RWPE2 (cell line): ENCODE data around the gene SLC15A1.

Experiments
- ATAC-seq: fragments of 200-7000 bp; cut with Tn5 transposase; 3 replicates; pipeline ENCODE4 v1.9.1; 2021; ENCODE audit warnings: low read depth
- DNase-seq: peaks from one replicate; pipeline ENCODE4 v3.0.0-alpha.2; 2020; ENCODE audit warnings: low spot score
- H3K27ac ChIP-seq: fragments of 450-650 bp; 2 replicates; pipeline ENCODE4 v1.5.1; 2017; ENCODE audit warnings: mild to moderate bottlenecking; ENCODE audit not compliant: poor library complexity, severe bottlenecking
- H3K27me3 ChIP-seq: fragments of 250-450 bp; sonication (Bioruptor Pico); 2 replicates; pipeline ENCODE4 v1.5.1; 2021; ENCODE audit warnings: mild to moderate bottlenecking, moderate library complexity; ENCODE audit not compliant: insufficient read depth, poor library complexity, severe bottlenecking
- H3K36me3 ChIP-seq: fragments of 250-450 bp; sonication (Bioruptor Pico); 2 replicates; pipeline ENCODE4 v1.5.1; 2020; ENCODE audit warnings: low read depth, mild to moderate bottlenecking, moderate library complexity
- H3K4me1 ChIP-seq: fragments of 250-450 bp; sonication (Bioruptor Pico); 2 replicates; pipeline ENCODE4 v1.5.1; 2021; ENCODE audit warnings: mild to moderate bottlenecking, moderate library complexity; ENCODE audit not compliant: insufficient read depth, poor library complexity, severe bottlenecking
- H3K4me3 ChIP-seq: fragments of 250-450 bp; sonication (Bioruptor Pico); 2 replicates; pipeline ENCODE4 v1.5.1; 2021; ENCODE audit warnings: mild to moderate bottlenecking, moderate library complexity; ENCODE audit not compliant: severe bottlenecking
- H3K9me3 ChIP-seq: fragments of 250-450 bp; sonication (Bioruptor Pico); 2 replicates; pipeline ENCODE4 v1.5.1; 2021; ENCODE audit warnings: mild to moderate bottlenecking, moderate library complexity; ENCODE audit not compliant: severe bottlenecking
- TF ChIP-seq, protein P1 (sequence below): fragments of 450-650 bp; IDR thresholded peaks from one replicate; pipeline ENCODE4 v1.5.1; 2017; ENCODE audit warnings: mild to moderate bottlenecking, moderate library complexity; ENCODE audit not compliant: poor library complexity, severe bottlenecking

SLC15A1 gene

DNA sequence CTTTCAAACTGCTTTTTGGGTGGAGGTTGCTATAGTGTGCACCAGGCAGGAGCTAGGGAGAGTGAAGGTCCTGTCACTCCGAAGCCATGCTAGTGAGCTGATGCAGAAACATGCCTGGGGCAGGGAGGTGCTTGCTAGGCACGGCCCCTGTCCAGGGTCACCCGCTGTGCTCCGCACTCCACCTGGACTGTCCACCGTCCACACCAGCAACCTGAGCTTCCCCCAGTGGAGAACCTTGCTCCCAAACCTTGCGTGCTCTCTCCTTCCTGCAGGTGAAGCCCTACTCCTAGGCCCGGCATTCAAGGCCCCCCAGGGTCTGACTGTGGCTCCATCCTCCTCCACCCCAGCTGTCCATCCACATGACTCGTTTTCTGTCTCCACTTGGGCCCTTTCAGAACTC, 12.3 kb downstream of the SLC15A1 start:
- Histone ChIP-seq H3K36me3 (no peaks in the 10 kb centered on the region), H3K9me3 (no peaks in the 10 kb centered on the region), H3K27me3 (no peaks in the 10 kb centered on the region), H3K4me1 (no peaks in the 10 kb centered on the region), H3K4me3 (no peak overlapping the region), H3K27ac (no peak overlapping the region)
- TF ChIP-seq, protein P1, sequence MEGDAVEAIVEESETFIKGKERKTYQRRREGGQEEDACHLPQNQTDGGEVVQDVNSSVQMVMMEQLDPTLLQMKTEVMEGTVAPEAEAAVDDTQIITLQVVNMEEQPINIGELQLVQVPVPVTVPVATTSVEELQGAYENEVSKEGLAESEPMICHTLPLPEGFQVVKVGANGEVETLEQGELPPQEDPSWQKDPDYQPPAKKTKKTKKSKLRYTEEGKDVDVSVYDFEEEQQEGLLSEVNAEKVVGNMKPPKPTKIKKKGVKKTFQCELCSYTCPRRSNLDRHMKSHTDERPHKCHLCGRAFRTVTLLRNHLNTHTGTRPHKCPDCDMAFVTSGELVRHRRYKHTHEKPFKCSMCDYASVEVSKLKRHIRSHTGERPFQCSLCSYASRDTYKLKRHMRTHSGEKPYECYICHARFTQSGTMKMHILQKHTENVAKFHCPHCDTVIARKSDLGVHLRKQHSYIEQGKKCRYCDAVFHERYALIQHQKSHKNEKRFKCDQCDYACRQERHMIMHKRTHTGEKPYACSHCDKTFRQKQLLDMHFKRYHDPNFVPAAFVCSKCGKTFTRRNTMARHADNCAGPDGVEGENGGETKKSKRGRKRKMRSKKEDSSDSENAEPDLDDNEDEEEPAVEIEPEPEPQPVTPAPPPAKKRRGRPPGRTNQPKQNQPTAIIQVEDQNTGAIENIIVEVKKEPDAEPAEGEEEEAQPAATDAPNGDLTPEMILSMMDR = no peak
- DNase-seq (no peak), ATAC-seq (no peak)

DNA sequence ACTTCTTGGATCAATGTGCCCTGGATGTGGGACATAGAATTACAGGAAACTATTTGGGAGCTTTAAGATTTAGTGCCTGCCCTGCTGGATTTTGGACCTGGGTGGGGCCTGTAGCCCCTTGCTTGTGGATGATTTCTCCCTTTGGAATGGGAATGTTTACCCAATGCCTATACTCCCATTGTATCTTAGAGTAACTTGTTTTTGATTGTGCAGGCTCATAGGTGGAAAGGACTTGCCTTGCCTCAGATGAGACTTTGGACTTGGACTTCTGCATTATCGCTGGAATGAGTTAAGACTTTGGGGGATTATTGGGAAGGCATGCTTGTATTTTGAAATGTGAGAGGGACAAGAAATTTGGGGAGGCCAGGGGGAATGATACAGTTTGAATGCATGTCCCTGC, 13.5 kb downstream of the SLC15A1 start:
- no peak for ATAC-seq
- H3K9me3 ChIP-seq = no peaks in the 10 kb centered on the region

GRCh38 chr13:98738213-98738612, 14.3 kb downstream of the SLC15A1 start:
- DNase-seq (no peak), ATAC-seq (no peak)
- no peaks in the 10 kb centered on the region for H3K36me3 ChIP-seq
- no peaks in the 10 kb centered on the region for H3K4me1 ChIP-seq
- no peaks in the 10 kb centered on the region for H3K9me3 ChIP-seq
- TF ChIP-seq, protein P1 = no peak
- no peaks in the 10 kb centered on the region for H3K27me3 ChIP-seq
- no peak overlapping the region for H3K27ac ChIP-seq
- no peak overlapping the region for H3K4me3 ChIP-seq

More for the DNA sequence above, 13.5 kb downstream of the SLC15A1 start:
- Histone ChIP-seq H3K36me3 (no peaks in the 10 kb centered on the region), H3K4me1 (no peaks in the 10 kb centered on the region), H3K4me3 (no peak overlapping the region), H3K27me3 (no peaks in the 10 kb centered on the region), H3K27ac (no peak overlapping the region)
- DNase-seq = no peak
- TF ChIP-seq, protein P1 = no peak

GRCh38 chr13:98731925-98732324, 20.5 kb downstream of the SLC15A1 start:
- Histone ChIP-seq H3K36me3 (no peaks in the 10 kb centered on the region), H3K27ac (no peak overlapping the region), H3K4me3 (no peak overlapping the region), H3K4me1 (no peaks in the 10 kb centered on the region), H3K9me3 (no peaks in the 10 kb centered on the region), H3K27me3 (no peaks in the 10 kb centered on the region)
- TF ChIP-seq, protein P1 = no peak
- no peak for ATAC-seq
- no peak for DNase-seq

- H3K27ac ChIP-seq = no peak overlapping the region
- TF ChIP-seq, protein P1 = no peak
- no peaks in the 10 kb centered on the region for H3K4me1 ChIP-seq
- H3K9me3 ChIP-seq = no peaks in the 10 kb centered on the region
- H3K36me3 ChIP-seq = no peaks in the 10 kb centered on the region
- H3K27me3 ChIP-seq = no peaks in the 10 kb centered on the region
- ATAC-seq (no peak), DNase-seq (no peak)
- no peak overlapping the region for H3K4me3 ChIP-seq
Measured at GRCh38 chr13:98731038-98731437, 21.4 kb downstream of the SLC15A1 start.
